ELF-1 (cell line): ENCODE data around the gene ERAS.
A peak's percentile ranks its signal among the peaks of the same experiment; 100 is the strongest.
"Not testable (repeated sequence)": the region's sequence is repeated elsewhere in the genome, so short reads cannot be mapped to it uniquely, and the experiment has no call there.

Source experiments
- DNase-seq: peaks from one replicate; pipeline ENCODE4 v3.0.0-alpha.2; 2016; ENCODE audit warnings: low read depth, low spot score

ERAS gene

GRCh38 chrX:48794911-48795515, 31.3 kb upstream of the ERAS start:
- peak; percentile 61 for DNase-seq

- no peak for DNase-seq
Measured at GRCh38 chrX:48798318-48798717, 28.0 kb upstream of the ERAS start.

DNA sequence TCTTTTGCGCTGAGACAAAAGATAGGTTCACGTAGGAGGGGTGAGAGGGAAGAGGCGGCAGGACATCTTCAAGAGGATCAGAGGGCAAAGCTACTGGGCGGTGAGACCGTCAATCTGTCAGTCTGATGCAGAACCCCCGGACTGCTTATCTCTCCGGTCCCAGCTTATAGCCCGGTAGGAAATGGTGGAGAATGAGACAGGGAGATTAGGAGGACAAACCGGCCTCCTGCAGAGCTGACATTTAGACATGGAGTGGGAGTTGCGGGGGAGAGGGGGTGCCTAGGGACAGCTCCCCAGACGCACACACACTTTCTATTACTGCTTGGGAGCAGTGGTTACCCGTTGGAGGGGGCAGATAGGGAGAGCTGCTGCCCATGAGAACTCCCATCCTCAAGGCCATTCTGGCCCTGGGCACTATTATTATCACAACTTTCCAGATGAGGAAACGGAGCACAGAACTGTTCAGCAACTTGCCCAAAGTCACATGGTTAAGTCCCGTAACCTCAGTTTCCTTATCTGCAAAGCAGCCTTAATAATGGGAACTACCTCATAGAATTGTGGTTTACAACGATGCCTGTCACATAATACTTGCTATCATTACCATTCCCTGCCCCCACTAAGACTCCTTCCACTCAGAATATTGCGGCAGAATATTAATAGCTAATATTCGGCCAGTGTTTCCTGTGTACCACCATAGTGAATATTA, 25.6 kb upstream of the ERAS start:
- DNase-seq: no peak

DNA sequence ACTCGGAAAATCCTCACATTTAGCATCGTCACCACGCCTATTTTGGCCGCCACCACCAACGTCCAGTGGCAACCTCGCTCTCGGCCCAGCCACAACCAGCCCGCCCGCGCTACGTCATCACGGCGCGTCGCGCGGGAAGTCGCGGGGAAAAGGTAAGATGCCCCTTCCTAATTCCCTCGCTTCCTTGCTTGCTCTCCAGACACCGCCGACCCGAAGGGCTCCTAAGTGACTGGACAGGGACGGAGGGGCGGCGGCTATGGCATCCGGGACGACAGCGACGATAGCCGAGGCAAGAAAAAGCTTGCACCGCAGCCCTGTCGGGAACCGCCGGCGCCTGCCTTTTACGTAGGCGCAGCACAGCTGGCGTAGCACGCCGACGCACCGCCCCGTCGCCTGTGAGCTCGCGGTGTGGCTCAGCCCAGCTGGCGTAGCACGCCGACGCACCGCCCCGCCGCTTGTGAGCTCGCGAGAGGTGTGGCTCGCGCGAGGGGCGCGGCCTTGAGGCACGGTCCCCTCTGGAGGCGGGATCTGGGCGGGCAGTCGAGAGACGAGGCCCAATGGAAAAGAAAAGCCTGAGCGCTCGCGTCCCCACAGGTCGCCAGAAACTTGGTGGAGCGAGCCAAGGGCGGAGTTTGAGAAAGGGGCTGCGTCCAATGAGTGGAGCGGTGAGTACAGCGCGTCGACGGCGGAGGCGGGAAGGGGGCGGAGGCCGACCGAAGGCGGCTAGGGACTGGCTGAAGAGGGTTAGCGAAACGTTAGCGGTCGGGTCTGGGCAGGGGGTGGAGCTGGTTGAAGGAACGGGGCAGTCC, 24.8 kb upstream of the ERAS start, which contains the start of gene HDAC6:
TSS of gene HDAC6 (plus strand) at position 788 of the 809 bp plus-strand sequence. CDS start 626 bp downstream, outside the sequence.
- peak; percentile 100 for DNase-seq

DNA sequence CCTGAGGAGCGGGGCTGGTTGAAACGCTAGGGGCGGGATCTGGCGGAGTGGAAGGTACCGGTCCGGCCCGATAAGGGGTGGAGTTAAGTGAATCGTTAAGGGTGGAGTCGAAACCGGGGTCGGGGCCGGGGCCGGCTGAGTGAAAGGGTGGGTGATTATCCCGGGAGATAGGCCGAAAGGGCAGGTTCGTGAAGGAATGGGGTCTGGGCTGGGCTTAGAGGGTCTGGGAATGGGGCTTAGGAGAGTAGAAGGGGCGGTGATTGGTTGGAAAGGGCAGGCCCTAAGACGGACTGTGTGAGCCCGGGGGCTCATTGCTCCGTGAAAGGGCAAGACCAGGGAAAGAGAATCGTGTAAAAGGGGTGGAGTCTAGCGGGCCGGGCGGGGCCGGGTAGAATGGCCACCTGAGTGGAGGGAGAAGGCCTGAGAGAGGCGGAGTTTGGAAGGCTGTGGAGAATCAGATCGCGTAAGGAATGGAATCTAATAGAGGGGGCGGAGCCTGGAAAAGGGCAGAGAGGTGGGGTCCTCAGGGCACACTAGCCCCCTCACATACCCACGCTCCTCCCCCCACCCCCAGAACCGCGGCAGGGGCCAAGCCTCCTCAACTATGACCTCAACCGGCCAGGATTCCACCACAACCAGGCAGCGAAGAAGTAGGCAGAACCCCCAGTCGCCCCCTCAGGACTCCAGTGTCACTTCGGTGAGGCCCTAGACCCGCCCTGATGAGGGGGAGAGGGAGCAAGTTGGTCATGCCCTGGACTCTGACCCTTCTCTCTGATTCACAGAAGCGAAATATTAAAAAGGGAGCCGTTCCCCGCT, 24.0 kb upstream of the ERAS start:
- DNase-seq: peak; percentile 98

DNA sequence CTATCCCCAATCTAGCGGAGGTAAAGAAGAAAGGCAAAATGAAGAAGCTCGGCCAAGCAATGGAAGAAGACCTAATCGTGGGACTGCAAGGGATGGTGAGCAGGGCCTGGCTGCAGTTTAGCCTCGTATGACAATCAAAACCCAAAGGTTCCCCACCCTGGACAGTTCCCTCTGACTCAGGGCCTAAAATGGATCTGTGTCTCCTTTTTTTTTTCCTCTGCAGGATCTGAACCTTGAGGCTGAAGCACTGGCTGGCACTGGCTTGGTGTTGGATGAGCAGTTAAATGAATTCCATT, 23.5 kb upstream of the ERAS start:
- peak; percentile 36 for DNase-seq

- no peak for DNase-seq
Measured at GRCh38 chrX:48806081-48806480, 20.2 kb upstream of the ERAS start.

DNA sequence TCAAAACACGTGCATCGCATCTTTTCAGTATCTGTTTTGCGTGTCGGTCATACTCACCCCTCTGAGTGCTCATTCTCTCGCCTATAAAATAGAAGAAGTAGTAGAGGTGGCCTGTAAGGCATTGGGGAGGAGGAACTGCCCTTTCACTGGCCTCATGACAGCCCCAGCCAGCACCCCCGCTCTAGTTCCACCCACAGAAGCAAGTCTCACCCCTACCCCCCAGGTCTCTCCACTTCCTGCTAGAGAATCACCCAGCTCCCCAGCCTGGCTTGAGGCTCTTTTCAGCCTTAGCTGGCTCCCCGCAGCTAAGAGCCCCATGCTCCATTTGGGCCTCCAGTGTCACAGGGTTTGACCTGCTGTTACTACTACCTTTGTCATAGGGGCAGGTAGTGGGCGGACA, 12.7 kb upstream of the ERAS start:
- no peak for DNase-seq

DNA sequence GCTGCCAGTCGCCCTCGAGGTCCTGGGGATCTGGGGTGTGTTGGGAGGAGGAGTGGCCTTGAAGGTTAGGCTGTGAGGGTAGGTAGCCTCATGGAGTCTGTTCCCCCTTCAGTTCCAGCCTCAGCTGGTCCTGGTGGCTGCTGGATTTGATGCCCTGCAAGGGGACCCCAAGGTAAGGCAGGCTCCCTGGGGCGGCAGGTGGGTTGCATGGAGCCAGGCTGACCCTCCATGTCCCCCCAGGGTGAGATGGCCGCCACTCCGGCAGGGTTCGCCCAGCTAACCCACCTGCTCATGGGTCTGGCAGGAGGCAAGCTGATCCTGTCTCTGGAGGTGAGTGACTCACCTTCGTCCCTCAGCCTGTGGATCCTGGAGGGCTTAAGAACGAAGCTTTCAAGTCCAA, 11.6 kb upstream of the ERAS start:
- DNase-seq: no peak

- peak; percentile 60 for DNase-seq
Measured at GRCh38 chrX:48815266-48815665, 11.0 kb upstream of the ERAS start.

- DNase-seq: no peak
Measured at GRCh38 chrX:48816014-48816810, 10.1 kb upstream of the ERAS start.

GRCh38 chrX:48818098-48818497, 8.2 kb upstream of the ERAS start:
- no peak for DNase-seq

- no peak for DNase-seq
Measured at GRCh38 chrX:48818866-48819265, 7.4 kb upstream of the ERAS start.

GRCh38 chrX:48819394-48819793, 6.9 kb upstream of the ERAS start:
- DNase-seq: not testable (repeated sequence)

- DNase-seq: peak; percentile 30
Measured at GRCh38 chrX:48823053-48823452, 3.3 kb upstream of the ERAS start.

GRCh38 chrX:48824066-48824465, 2.2 kb upstream of the ERAS start:
- DNase-seq: no peak

- no peak for DNase-seq
Measured at GRCh38 chrX:48826876-48827653, 752 bp downstream of the ERAS start.

DNA sequence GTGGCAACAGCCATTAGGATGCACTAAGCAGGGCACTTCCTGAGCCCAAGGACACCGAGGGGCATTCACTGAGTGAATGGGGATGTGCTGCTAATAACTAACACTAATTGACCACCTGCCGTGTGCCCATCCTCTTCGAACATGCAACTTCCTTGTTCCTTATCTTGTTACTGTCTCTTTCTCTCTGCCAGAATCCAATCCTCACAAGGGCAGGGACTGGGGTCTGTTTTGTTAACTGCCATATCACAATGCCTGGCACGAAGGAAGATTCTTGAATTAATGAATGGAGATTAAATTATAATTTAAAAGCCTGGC, 1.3 kb downstream of the ERAS start:
- peak; percentile 45 for DNase-seq

DNA sequence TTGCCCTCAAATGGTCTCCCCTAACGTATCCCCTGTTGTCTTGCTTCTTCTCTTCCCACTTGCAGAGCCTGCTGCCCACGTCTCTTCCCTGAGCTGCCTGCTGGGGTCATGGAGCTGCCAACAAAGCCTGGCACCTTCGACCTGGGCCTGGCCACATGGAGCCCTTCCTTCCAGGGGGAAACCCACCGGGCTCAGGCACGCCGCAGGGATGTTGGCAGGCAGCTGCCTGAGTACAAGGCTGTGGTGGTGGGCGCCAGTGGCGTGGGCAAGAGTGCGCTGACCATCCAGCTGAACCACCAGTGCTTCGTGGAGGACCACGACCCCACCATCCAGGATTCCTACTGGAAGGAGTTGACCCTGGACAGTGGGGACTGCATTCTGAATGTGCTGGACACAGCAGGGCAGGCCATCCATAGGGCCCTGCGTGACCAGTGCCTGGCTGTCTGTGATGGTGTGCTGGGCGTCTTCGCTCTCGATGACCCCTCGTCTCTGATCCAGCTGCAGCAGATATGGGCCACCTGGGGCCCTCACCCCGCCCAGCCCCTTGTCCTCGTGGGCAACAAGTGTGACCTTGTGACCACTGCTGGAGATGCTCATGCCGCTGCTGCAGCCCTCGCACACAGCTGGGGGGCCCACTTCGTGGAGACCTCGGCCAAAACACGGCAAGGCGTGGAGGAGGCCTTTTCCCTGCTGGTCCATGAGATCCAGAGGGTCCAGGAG, 2.9 kb downstream of the ERAS start:
- DNase-seq: no peak
